Activated naive CD4-positive, alpha-beta T cell treated with anti-CD3 and anti-CD28 coated beads, Interleukin-2, amount 50 U/mL, for 24 hours (primary cell): ENCODE results near the gene MRPS10.
"Not testable (repeated sequence)": the region's sequence is repeated elsewhere in the genome, so short reads cannot be mapped to it uniquely, and the experiment has no call there.

Experiments
- H3K27ac Mint-ChIP-seq: one replicate; pipeline ENCODE4 v1.8.0; 2021; ENCODE audit warnings: mild to moderate bottlenecking, mixed read lengths
- H3K27me3 Mint-ChIP-seq: one replicate; pipeline ENCODE4 v1.8.0; 2021; ENCODE audit warnings: mixed read lengths
- H3K36me3 Mint-ChIP-seq: one replicate; pipeline ENCODE4 v1.8.0; 2021; ENCODE audit warnings: mixed read lengths
- H3K4me1 Mint-ChIP-seq: one replicate; pipeline ENCODE4 v1.8.0; 2021; ENCODE audit warnings: mixed read lengths
- H3K4me3 Mint-ChIP-seq: one replicate; pipeline ENCODE4 v1.8.0; 2021; ENCODE audit warnings: mild to moderate bottlenecking, mixed read lengths
- H3K9me3 Mint-ChIP-seq: one replicate; pipeline ENCODE4 v1.8.0; 2021; ENCODE audit warnings: mixed read lengths

The MRPS10 gene

GRCh38 chr6:42226645-42227143, 9.0 kb upstream of the MRPS10 start:
- Mint-ChIP-seq H3K36me3 (peaks cover 1% of the 10 kb centered on the region), H3K9me3 (no peaks in the 10 kb centered on the region), H3K27me3 (no peaks in the 10 kb centered on the region), H3K27ac (peak overlapping the region; percentile 17), H3K4me3 (no peak overlapping the region), H3K4me1 (peaks cover 18% of the 10 kb centered on the region)

- no peaks in the 10 kb centered on the region for H3K27me3 Mint-ChIP-seq
- no peak overlapping the region for H3K4me3 Mint-ChIP-seq
- peak overlapping the region; percentile 79 for H3K27ac Mint-ChIP-seq
- H3K36me3 Mint-ChIP-seq: peaks cover 1% of the 10 kb centered on the region
- no peaks in the 10 kb centered on the region for H3K9me3 Mint-ChIP-seq
- peaks cover 18% of the 10 kb centered on the region for H3K4me1 Mint-ChIP-seq
These were observed 8.5 kb upstream of the MRPS10 start for GRCh38 chr6:42226161-42226611.

- Mint-ChIP-seq H3K9me3 (no peaks in the 10 kb centered on the region), H3K4me3 (no peak overlapping the region), H3K27ac (peak overlapping the region; percentile 98), H3K36me3 (peaks cover 1% of the 10 kb centered on the region), H3K4me1 (peaks cover 18% of the 10 kb centered on the region), H3K27me3 (no peaks in the 10 kb centered on the region)
These were observed 7.8 kb upstream of the MRPS10 start for GRCh38 chr6:42225419-42225818.

GRCh38 chr6:42225029-42225339, 7.3 kb upstream of the MRPS10 start:
- Mint-ChIP-seq H3K36me3 (no peaks in the 10 kb centered on the region), H3K27ac (peak overlapping the region; percentile 98), H3K9me3 (no peaks in the 10 kb centered on the region), H3K27me3 (no peaks in the 10 kb centered on the region), H3K4me1 (peaks cover 18% of the 10 kb centered on the region), H3K4me3 (peak overlapping the region; percentile 30)

GRCh38 chr6:42224222-42225028, 6.8 kb upstream of the MRPS10 start:
- Mint-ChIP-seq H3K27me3 (no peaks in the 10 kb centered on the region), H3K9me3 (no peaks in the 10 kb centered on the region), H3K4me3 (peak overlapping the region; percentile 72), H3K36me3 (no peaks in the 10 kb centered on the region), H3K27ac (peak overlapping the region; percentile 98), H3K4me1 (peaks cover 18% of the 10 kb centered on the region)

GRCh38 chr6:42222448-42222847, 4.8 kb upstream of the MRPS10 start:
- no peak overlapping the region for H3K4me3 Mint-ChIP-seq
- no peaks in the 10 kb centered on the region for H3K9me3 Mint-ChIP-seq
- H3K4me1 Mint-ChIP-seq: peaks cover 22% of the 10 kb centered on the region
- no peaks in the 10 kb centered on the region for H3K27me3 Mint-ChIP-seq
- peaks cover 3% of the 10 kb centered on the region for H3K36me3 Mint-ChIP-seq
- no peak overlapping the region for H3K27ac Mint-ChIP-seq

- peaks cover 4% of the 10 kb centered on the region for H3K36me3 Mint-ChIP-seq
- H3K9me3 Mint-ChIP-seq: no peaks in the 10 kb centered on the region
- no peak overlapping the region for H3K4me3 Mint-ChIP-seq
- peaks cover 27% of the 10 kb centered on the region for H3K4me1 Mint-ChIP-seq
- no peaks in the 10 kb centered on the region for H3K27me3 Mint-ChIP-seq
- H3K27ac Mint-ChIP-seq: no peak overlapping the region
These were observed 3.9 kb upstream of the MRPS10 start for GRCh38 chr6:42221546-42221945.

GRCh38 chr6:42220807-42221206, 3.1 kb upstream of the MRPS10 start:
- H3K36me3 Mint-ChIP-seq: peaks cover 4% of the 10 kb centered on the region
- no peak overlapping the region for H3K4me3 Mint-ChIP-seq
- H3K27ac Mint-ChIP-seq: no peak overlapping the region
- H3K4me1 Mint-ChIP-seq: peaks cover 31% of the 10 kb centered on the region
- H3K9me3 Mint-ChIP-seq: no peaks in the 10 kb centered on the region
- H3K27me3 Mint-ChIP-seq: no peaks in the 10 kb centered on the region

GRCh38 chr6:42217157-42217518, 523 bp downstream of the MRPS10 start:
- H3K9me3 Mint-ChIP-seq: no peaks in the 10 kb centered on the region
- H3K4me3 Mint-ChIP-seq: peak overlapping the region; percentile 99
- H3K27me3 Mint-ChIP-seq: no peaks in the 10 kb centered on the region
- H3K4me1 Mint-ChIP-seq: peaks cover 36% of the 10 kb centered on the region
- H3K27ac Mint-ChIP-seq: peak overlapping the region; percentile 99
- H3K36me3 Mint-ChIP-seq: peaks cover 13% of the 10 kb centered on the region

GRCh38 chr6:42216495-42216894, 1.2 kb downstream of the MRPS10 start:
- H3K27ac Mint-ChIP-seq: peak overlapping the region; percentile 41
- H3K4me3 Mint-ChIP-seq: peak overlapping the region; percentile 99
- H3K36me3 Mint-ChIP-seq: peaks cover 13% of the 10 kb centered on the region
- H3K27me3 Mint-ChIP-seq, H3K9me3 Mint-ChIP-seq: not testable (repeated sequence)
- H3K4me1 Mint-ChIP-seq: peaks cover 36% of the 10 kb centered on the region

GRCh38 chr6:42212442-42212841, 5.2 kb downstream of the MRPS10 start:
- H3K4me3 Mint-ChIP-seq: no peak overlapping the region
- peaks cover 16% of the 10 kb centered on the region for H3K36me3 Mint-ChIP-seq
- H3K9me3 Mint-ChIP-seq: no peaks in the 10 kb centered on the region
- peaks cover 32% of the 10 kb centered on the region for H3K4me1 Mint-ChIP-seq
- no peak overlapping the region for H3K27ac Mint-ChIP-seq
- H3K27me3 Mint-ChIP-seq: no peaks in the 10 kb centered on the region

GRCh38 chr6:42211726-42212125, 5.9 kb downstream of the MRPS10 start:
- Mint-ChIP-seq H3K27ac (no peak overlapping the region), H3K9me3 (no peaks in the 10 kb centered on the region), H3K4me3 (no peak overlapping the region), H3K36me3 (peaks cover 16% of the 10 kb centered on the region), H3K4me1 (peaks cover 29% of the 10 kb centered on the region), H3K27me3 (no peaks in the 10 kb centered on the region)

GRCh38 chr6:42210551-42210950, 7.1 kb downstream of the MRPS10 start:
- Mint-ChIP-seq H3K36me3 (peaks cover 19% of the 10 kb centered on the region), H3K9me3 (no peaks in the 10 kb centered on the region), H3K27ac (no peak overlapping the region), H3K27me3 (no peaks in the 10 kb centered on the region), H3K4me1 (peaks cover 19% of the 10 kb centered on the region), H3K4me3 (no peak overlapping the region)

GRCh38 chr6:42207559-42207958, 10.1 kb downstream of the MRPS10 start:
- not testable (repeated sequence) for H3K4me1 Mint-ChIP-seq, H3K27me3 Mint-ChIP-seq, H3K4me3 Mint-ChIP-seq, H3K9me3 Mint-ChIP-seq, H3K27ac Mint-ChIP-seq
- H3K36me3 Mint-ChIP-seq: peaks cover 14% of the 10 kb centered on the region

GRCh38 chr6:42204768-42205282, 12.8 kb downstream of the MRPS10 start:
- peaks cover 21% of the 10 kb centered on the region for H3K36me3 Mint-ChIP-seq
- no peaks in the 10 kb centered on the region for H3K27me3 Mint-ChIP-seq
- H3K9me3 Mint-ChIP-seq: peaks cover 5% of the 10 kb centered on the region
- H3K4me3 Mint-ChIP-seq: no peak overlapping the region
- H3K4me1 Mint-ChIP-seq: no peaks in the 10 kb centered on the region
- no peak overlapping the region for H3K27ac Mint-ChIP-seq

GRCh38 chr6:42203183-42203582, 14.5 kb downstream of the MRPS10 start:
- Mint-ChIP-seq H3K27ac (no peak overlapping the region), H3K4me3 (no peak overlapping the region), H3K36me3 (peaks cover 23% of the 10 kb centered on the region), H3K4me1 (no peaks in the 10 kb centered on the region), H3K9me3 (peaks cover 5% of the 10 kb centered on the region), H3K27me3 (no peaks in the 10 kb centered on the region)
